Right atrium auricular region (tissue), 2 donors: ENCODE measurements around the gene TOM1L2. TPM values are rescaled to one million over a fixed set of nuclear protein-coding genes. Genes with fewer than 3 reads are reported as not detected.
A peak's percentile ranks its signal among the peaks of the same experiment; 100 is the strongest.

Experiments used
- DNase-seq: peaks from one replicate; pipeline ENCODE4 v3.0.0-alpha.2; 2019; ENCODE audit warnings: low spot score
- H3K27ac ChIP-seq, 2 donors: fragments of 200-600 bp; sonication (generic); 1 replicate in 1 of 2; 2 replicates in 1 of 2; pipeline ENCODE4 v1.5.1; 2016 to 2019
- H3K27me3 ChIP-seq, 2 donors: fragments of 200-600 bp; sonication (generic); one replicate each; pipeline versions ENCODE4 v1.5.1 to v1.6.0; 2017 to 2019
- H3K36me3 ChIP-seq: fragments of 200-600 bp; sonication (generic); one replicate; pipeline ENCODE4 v1.5.1; 2016
- H3K4me1 ChIP-seq, 2 donors: fragments of 200-600 bp; sonication (generic); one replicate each; pipeline versions ENCODE4 v1.5.1 to v1.6.0; 2017 to 2019
- H3K4me3 ChIP-seq, 2 donors: fragments of 200-600 bp; sonication (generic); 1 replicate in 1 of 2; 2 replicates in 1 of 2; pipeline ENCODE4 v1.5.1; 2017 to 2019; ENCODE audit warnings: mild to moderate bottlenecking in 1 of 2, moderate library complexity in 1 of 2
- H3K9me3 ChIP-seq, 2 donors: fragments of 200-600 bp; sonication (generic); one replicate each; pipeline ENCODE4 v1.5.1; 2019
- CTCF ChIP-seq, 2 donors: fragments of 200-600 bp; sonication (generic); IDR thresholded peaks; one replicate each; pipeline ENCODE4 v1.5.1; 2019; ENCODE audit warnings: antibody characterized with exemption in 2 of 2
- total RNA-seq, 2 donors: library from RNA; depleted of rRNA; stranded (reverse); fragments of >200 nt; gene quantifications; one replicate each; pipeline ENCODE4 v1.1.0, GENCODE V29; 2016

The TOM1L2 gene
- total RNA-seq, 2 donors from 2014 or later: 186 to 347 TPM

DNA sequence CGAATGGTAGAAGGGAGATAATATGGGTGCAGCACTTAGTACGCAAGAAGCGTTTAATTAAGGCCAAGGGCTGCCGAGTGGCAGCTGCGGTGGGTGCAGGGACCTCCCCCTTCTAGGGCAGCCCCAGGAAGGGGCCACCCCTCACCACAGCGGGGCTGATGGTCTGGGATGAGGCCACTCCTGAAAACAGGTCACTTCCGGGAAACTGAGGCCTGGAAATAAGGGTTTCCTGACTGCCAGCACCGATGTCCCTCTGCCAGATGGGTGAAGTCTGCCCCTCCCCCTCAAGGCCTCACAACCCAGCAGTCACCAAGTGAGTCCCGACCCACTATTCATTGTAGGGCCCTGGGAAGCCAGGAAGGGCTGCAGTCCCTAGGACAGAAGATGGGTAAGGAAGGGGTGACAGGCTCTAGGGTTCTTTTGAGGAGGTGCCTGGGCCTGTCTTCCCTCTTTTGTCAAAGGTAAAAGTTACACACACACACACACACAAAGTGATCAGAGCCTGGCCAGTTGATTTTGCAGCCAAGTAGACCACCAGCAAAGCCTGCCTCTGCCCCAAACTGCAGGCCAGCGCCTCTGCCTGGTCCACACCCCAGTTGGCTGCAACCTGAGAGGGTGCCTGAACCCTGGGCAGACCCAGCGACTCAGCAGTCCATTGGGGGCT lies 147.9 kb downstream of the TOM1L2 start:
- Histone ChIP-seq H3K4me1 (peaks cover 0 to 72% of the 10 kb centered on the region in 2 donors), H3K36me3 (peaks cover 4% of the 10 kb centered on the region), H3K4me3 (peak overlapping the region; percentile 35 to 58), H3K27me3 (no peaks in the 10 kb centered on the region), H3K9me3 (no peaks in the 10 kb centered on the region), H3K27ac (peak overlapping the region; percentile 76 to 80)
- no peak for TF ChIP-seq CTCF (IDR thresholded peaks at IDR 0.05)
- no peak for DNase-seq

GRCh38 chr17:17823433-17824118 lies 148.6 kb downstream of the TOM1L2 start:
- Histone ChIP-seq H3K27ac (peak overlapping the region; percentile 76 to 80), H3K4me1 (peaks cover 0 to 73% of the 10 kb centered on the region in 2 donors), H3K36me3 (peaks cover 10% of the 10 kb centered on the region), H3K27me3 (no peaks in the 10 kb centered on the region), H3K9me3 (no peaks in the 10 kb centered on the region), H3K4me3 (peak overlapping the region; percentile 35 to 58)
- DNase-seq: peak; percentile 84
- no peak for TF ChIP-seq CTCF (IDR thresholded peaks at IDR 0.05)

DNA sequence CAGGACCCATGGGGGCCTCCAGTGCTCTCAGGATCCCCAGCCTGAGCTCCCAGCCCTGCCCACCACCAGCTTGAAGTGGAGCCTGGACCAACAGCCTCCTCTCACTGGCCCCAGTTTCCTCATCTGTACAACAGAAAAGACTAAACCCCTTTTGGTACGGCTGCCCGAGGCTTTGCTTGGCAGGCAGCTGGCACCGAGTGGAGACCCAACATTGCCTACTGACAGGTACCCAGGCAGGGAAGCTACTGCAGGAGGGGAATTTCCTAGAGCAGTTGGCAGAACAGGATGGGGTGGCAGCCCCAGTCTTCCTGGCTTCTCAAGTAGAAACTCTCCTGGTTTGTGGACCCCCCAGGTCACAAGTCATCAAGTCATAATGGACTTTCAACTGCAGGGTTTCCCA lies 149.6 kb downstream of the TOM1L2 start:
- Histone ChIP-seq H3K27me3 (no peaks in the 10 kb centered on the region), H3K4me1 (peaks cover 0 to 81% of the 10 kb centered on the region in 2 donors), H3K4me3 (peak overlapping the region in 1 of 2 donors; percentile 58), H3K27ac (peak overlapping the region; percentile 58 to 74), H3K36me3 (peaks cover 19% of the 10 kb centered on the region), H3K9me3 (no peaks in the 10 kb centered on the region)
- no peak for DNase-seq
- TF ChIP-seq CTCF (IDR thresholded peaks at IDR 0.05): no peak

GRCh38 chr17:17822189-17822588 lies 150.0 kb downstream of the TOM1L2 start:
- peak overlapping the region; percentile 58 to 74 for H3K27ac ChIP-seq
- no peaks in the 10 kb centered on the region for H3K9me3 ChIP-seq
- peak overlapping the region in 1 of 2 donors; percentile 58 for H3K4me3 ChIP-seq
- TF ChIP-seq CTCF (IDR thresholded peaks at IDR 0.05): no peak
- no peaks in the 10 kb centered on the region for H3K27me3 ChIP-seq
- DNase-seq: peak; percentile 88
- peaks cover 0 to 83% of the 10 kb centered on the region in 2 donors for H3K4me1 ChIP-seq
- peaks cover 23% of the 10 kb centered on the region for H3K36me3 ChIP-seq

DNA sequence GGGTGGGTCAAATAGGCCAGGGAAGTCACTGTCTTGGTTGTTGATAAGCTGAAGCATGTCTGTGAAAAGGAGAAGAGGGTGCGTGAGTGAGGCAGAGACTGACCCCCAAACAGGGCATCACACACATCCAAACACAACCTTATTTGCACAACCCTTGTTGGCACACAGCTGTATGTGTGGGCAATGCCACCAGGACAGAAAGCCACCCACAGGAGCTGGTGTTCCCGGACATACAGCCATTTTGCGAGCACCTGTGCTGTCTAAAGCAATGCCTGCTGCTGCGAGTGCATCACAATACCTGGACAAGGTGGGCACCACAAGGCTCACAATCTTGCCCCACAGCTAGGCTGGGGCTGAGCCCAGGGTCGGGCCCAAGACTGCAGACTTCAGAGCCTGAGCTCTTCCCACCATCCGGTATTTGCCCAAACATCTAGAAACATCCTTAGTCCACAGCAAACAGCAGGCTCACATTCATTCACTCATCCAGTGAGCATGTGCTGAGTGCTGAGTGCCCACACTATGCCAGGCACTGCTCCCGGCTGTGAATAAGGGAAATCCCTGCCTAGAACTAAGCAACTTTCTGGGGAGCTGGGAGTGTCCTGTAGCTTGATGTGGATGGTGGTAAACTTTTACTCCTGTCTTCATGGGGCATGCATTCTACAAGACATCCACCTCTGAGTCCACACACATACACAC lies 151.6 kb downstream of the TOM1L2 start:
- Histone ChIP-seq H3K4me1 (peaks cover 0 to 74% of the 10 kb centered on the region in 2 donors), H3K9me3 (no peaks in the 10 kb centered on the region), H3K4me3 (peak overlapping the region in 1 of 2 donors; percentile 3), H3K27ac (no peak overlapping the region), H3K27me3 (no peaks in the 10 kb centered on the region), H3K36me3 (peaks cover 32% of the 10 kb centered on the region)
- no peak for TF ChIP-seq CTCF (IDR thresholded peaks at IDR 0.05)
- DNase-seq: no peak
